ENCODE measurements around the gene XPO6. TPM values are rescaled to one million over a fixed set of nuclear protein-coding genes. Genes with fewer than 3 reads are reported as not detected.

Gene XPO6
- total RNA-seq, 4 donors from 2014 or later = 72.9 to 251 (median 86.4) TPM

GRCh38 chr16:28064150-28064549 is 147.6 kb downstream of the XPO6 start:
- intact Hi-C loops (cut with DNase I; ENCODE audit: low total_unique reads) = no loop called here
- no peak for DNase-seq

GRCh38 chr16:28063591-28064061 is 148.1 kb downstream of the XPO6 start, which contains the start of gene GSG1L:
TSS of gene GSG1L (minus strand) at chr16:28063714. CDS start at chr16:28063424, 290 bp downstream.
- DNase-seq = no peak
- Histone ChIP-seq H3K9me3 (no peaks in the 10 kb centered on the region), H3K27ac (no peak within 1 kb of the TSS), H3K4me3 (no peak within 1 kb of the TSS), H3K36me3 (no peaks in the 10 kb centered on the region), H3K27me3 (no peaks in the 10 kb centered on the region), H3K4me1 (peaks cover 0 to 5% of the 10 kb centered on the region in 2 donors)
- TF ChIP-seq CTCF (IDR thresholded peaks at IDR 0.05) (no peak), POLR2A (IDR thresholded peaks at IDR 0.05) (no peak)
- intact Hi-C loops (cut with DNase I; ENCODE audit: low total_unique reads) = no loop called here

More at GRCh38 chr16:28064150-28064549, 147.6 kb downstream of the XPO6 start:
- peaks cover 0 to 5% of the 10 kb centered on the region in 2 donors for H3K4me1 ChIP-seq
- no peak overlapping the region for H3K27ac ChIP-seq
- no peaks in the 10 kb centered on the region for H3K27me3 ChIP-seq
- no peak overlapping the region for H3K4me3 ChIP-seq
- H3K9me3 ChIP-seq = no peaks in the 10 kb centered on the region
- no peak for TF ChIP-seq CTCF (IDR thresholded peaks at IDR 0.05)
- TF ChIP-seq POLR2A (IDR thresholded peaks at IDR 0.05) = no peak
- no peaks in the 10 kb centered on the region for H3K36me3 ChIP-seq

- intact Hi-C loops (cut with DNase I; ENCODE audit: low total_unique reads) = no loop called here
- H3K27ac ChIP-seq = no peak overlapping the region
- H3K4me1 ChIP-seq = peaks cover 0 to 5% of the 10 kb centered on the region in 2 donors
- no peak for TF ChIP-seq POLR2A (IDR thresholded peaks at IDR 0.05)
- no peak for TF ChIP-seq CTCF (IDR thresholded peaks at IDR 0.05)
- no peaks in the 10 kb centered on the region for H3K27me3 ChIP-seq
- H3K36me3 ChIP-seq = no peaks in the 10 kb centered on the region
- no peak overlapping the region for H3K4me3 ChIP-seq
- no peak for DNase-seq
- no peaks in the 10 kb centered on the region for H3K9me3 ChIP-seq
Observed at GRCh38 chr16:28062847-28063521, 148.8 kb downstream of the XPO6 start.

GRCh38 chr16:28062261-28062846 is 149.4 kb downstream of the XPO6 start:
- no peak for DNase-seq
- Histone ChIP-seq H3K36me3 (no peaks in the 10 kb centered on the region), H3K27me3 (no peaks in the 10 kb centered on the region), H3K4me1 (peaks cover 0 to 5% of the 10 kb centered on the region in 2 donors), H3K9me3 (no peaks in the 10 kb centered on the region), H3K4me3 (no peak overlapping the region), H3K27ac (no peak overlapping the region)
- intact Hi-C loops (cut with DNase I; ENCODE audit: low total_unique reads) = no loop called here
- no peak for TF ChIP-seq CTCF (IDR thresholded peaks at IDR 0.05)
- TF ChIP-seq POLR2A (IDR thresholded peaks at IDR 0.05) = no peak
